Stimulated activated CD8-positive, alpha-beta memory T cell treated with anti-CD3 and anti-CD28 coated beads, Interleukin-12 subunit alpha, Interleukin-12 subunit beta, amount 100 ng/mL, for 4 hours (primary cell): ENCODE results near the gene CLEC1B.
"Not testable (repeated sequence)": the region's sequence is repeated elsewhere in the genome, so short reads cannot be mapped to it uniquely, and the experiment has no call there.

Experiments
- DNase-seq: peaks from one replicate; pipeline ENCODE4 v3.0.0-alpha.2; 2020; ENCODE audit warnings: low read depth

Gene CLEC1B

GRCh38 chr12:9999016-9999415 is at the start of gene CLEC1B:
Gene CLEC1B (minus strand): TSS chr12:9999121. CDS start chr12:9999100, 21 bp downstream.
- no peak for DNase-seq

DNA sequence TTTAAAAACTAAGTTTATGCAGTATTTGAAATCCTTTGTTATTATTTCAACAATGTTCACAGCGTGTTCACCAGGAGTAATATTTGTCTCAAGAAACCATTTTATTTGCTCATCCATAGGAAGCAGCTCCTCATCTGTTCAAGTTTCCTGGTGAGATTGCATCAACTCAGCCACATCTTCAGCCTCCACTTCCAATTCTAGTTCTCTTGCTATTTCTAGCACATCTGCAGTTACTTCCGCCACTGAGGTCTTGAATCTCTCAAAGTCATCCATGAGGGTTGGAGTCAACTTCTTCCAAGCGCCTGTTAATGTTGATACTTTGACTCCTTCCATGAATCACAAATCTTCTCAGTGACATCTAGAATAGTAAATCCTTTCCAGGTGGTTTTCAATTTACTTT is 49.6 kb upstream of the CLEC1B start:
- DNase-seq = no peak

DNA sequence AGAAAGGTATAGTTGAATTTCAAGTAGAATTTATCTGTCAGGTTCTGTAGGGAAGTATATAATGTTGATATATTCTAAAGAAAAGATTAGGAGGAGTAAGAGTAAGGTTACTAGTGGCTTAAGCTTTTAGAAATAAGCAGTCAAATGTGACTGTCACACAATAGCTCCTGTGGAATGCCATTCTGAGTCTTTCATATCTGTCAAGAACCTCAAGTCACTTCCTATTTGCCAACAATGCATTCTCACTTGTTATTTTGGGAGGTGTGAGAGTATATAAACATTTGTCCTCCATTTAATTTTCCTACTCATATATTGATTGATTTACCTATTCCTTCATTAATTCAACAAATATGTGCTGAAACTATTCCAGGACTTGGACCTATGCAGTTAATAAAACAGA is 43.2 kb upstream of the CLEC1B start:
- DNase-seq = no peak

GRCh38 chr12:10033783-10034545 is 35.0 kb upstream of the CLEC1B start:
- no peak for DNase-seq

DNA sequence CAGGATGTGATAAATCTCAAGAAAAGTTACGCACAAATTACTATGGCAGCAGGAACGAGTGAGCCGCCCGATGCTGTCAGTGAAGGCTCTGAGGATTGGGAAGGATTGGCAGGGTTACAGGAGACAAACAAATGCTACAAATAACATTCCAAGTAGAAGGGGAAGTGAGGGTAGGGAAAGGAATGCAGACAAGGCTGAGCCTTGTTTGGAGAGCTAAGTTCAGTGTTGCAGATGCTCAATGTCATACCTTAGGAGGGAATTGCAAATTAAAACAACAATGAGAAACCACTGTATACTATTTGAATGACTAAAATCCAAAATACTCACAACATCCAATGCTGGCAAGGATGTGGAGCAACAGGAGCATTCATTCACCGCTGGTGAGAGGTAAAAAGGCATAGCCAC is 32.9 kb upstream of the CLEC1B start:
- no peak for DNase-seq

- no peak for DNase-seq
Observed at GRCh38 chr12:10031321-10031720, 32.4 kb upstream of the CLEC1B start.

DNA sequence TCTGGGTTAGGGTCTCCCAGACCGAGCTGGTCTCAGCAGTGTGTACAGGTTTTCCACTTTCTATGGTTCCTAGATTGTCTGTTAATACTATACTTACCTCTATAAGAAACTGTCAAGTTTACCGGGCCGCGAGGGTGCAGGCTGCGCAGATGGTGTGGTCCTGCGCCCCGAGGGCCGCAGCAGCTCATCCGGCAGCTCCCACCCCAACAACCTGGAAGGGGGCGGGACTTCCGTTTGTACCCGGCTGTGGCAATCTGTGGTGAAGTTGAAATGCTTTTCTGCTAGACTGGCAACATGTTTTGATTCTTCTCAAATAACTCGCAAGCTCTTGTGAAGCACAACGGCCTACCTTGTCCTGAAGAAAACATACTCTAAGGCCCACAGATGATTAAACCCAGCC is 31.5 kb upstream of the CLEC1B start, which contains the start of gene CLEC9A:
Gene CLEC9A, plus strand, starts transcription at position 237 of the 400 bp plus-strand sequence. CDS start 22,006 bp downstream, outside the sequence.
- DNase-seq = no peak

DNA sequence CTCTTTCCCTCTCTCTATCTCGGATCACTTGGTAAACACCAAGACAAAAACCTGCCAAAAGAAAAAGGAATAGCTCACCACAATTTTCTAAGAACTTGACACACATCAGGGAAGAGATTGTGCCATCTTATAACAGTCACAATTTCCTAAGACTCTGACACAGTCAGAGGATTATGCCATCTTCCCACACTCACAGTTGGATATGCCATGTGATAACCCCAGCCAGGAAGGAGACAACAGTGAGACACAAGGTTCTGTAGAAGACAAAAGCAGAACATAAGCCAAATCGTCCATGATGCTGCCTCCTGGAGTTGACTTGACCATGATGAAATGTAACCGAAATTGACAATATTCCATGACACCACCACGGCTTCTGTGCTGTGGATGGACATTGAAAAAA is 28.8 kb upstream of the CLEC1B start:
- no peak for DNase-seq

GRCh38 chr12:10027311-10027710 is 28.4 kb upstream of the CLEC1B start:
- no peak for DNase-seq

GRCh38 chr12:10026666-10027065 is 27.7 kb upstream of the CLEC1B start:
- not testable (repeated sequence) for DNase-seq

GRCh38 chr12:10025236-10025635 is 26.3 kb upstream of the CLEC1B start:
- no peak for DNase-seq

- no peak for DNase-seq
Observed at GRCh38 chr12:10021342-10021741, 22.4 kb upstream of the CLEC1B start.

DNA sequence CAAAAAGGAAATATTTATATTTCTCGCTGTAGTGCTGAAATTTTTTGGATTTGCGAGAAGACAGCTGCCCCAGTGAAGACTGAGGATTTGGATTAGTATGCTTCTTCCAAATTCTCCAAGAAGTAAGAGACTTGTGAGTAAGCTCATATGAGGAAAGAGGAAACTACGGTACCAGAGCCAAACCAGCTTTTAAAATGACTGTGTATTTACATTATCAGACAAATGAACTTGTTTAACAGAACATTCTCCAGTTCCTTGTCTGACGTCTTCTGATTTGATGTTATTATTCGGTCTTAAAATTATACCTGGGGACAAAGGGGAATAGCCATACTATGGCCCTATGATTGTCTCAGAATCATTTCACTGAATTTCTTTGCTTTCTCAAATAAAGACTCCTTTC is 19.5 kb upstream of the CLEC1B start:
- no peak for DNase-seq

DNA sequence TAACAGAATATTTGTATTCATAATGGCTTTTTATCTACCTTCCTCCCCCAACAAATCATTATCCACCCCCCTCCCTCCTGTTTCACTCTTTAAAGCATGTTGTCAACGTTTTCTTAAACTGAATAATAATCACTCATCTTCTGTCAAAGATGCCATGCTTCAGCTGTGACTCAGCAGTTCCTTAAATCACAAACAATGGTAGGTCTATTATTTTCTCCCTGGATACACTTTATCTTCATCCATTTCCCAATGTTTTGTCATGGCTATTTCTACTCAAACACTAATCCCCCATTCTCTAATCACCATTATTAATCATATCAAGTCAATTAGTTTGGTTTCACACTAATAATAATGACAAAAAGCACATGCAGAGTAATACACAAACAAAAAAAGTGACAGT is 18.0 kb upstream of the CLEC1B start:
- DNase-seq = no peak

DNA sequence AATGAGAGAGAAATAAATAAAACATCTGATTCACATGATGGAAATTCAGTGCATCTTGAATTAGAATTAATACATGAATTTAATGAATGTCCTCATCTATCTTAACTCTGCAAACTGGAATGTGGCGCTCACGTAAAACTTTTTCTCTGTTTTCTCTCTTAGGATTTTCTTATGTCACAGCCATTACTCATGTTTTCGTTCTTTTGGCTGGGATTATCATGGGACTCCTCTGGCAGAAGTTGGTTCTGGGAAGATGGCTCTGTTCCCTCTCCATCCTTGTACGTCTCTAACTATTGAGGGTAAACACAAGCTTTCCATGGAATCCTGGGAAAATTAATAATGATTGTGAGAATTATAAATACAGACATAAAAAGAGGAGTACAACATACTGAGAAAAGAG is 16.5 kb upstream of the CLEC1B start:
- no peak for DNase-seq

GRCh38 chr12:10012630-10013330 is 13.9 kb upstream of the CLEC1B start:
- DNase-seq = no peak

DNA sequence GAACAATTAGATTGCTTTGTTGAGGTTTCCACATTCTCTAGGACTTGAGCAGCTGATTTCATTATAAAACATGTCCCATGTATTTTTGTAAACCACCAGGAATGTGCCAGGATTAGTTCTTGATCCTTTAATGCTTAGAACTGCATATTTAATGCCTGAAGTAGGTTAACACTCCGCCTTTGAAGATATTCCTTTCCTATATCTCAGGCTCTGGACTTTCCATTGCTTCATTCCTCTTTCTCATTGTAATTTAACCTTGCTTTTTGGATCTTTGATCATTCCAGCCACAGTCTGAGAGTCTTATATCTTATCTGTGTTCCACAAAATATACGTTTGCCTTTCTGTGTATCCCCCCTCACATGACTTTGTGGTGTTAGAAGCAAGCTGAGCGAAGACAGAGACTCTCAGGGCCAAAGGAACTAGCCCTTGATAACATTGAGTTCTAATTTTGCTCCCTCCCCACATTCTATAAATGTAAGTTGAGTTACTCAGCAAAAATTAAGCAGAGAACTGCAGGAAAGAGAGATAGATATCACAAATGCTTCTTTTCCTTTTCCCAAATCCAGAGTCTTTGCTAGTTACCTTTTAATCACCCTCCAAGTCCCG is 2.4 kb upstream of the CLEC1B start:
- DNase-seq = no peak

GRCh38 chr12:9992296-9992695 is 6.6 kb downstream of the CLEC1B start:
- no peak for DNase-seq

- DNase-seq = no peak
Observed at GRCh38 chr12:9991876-9992275, 7.0 kb downstream of the CLEC1B start.

DNA sequence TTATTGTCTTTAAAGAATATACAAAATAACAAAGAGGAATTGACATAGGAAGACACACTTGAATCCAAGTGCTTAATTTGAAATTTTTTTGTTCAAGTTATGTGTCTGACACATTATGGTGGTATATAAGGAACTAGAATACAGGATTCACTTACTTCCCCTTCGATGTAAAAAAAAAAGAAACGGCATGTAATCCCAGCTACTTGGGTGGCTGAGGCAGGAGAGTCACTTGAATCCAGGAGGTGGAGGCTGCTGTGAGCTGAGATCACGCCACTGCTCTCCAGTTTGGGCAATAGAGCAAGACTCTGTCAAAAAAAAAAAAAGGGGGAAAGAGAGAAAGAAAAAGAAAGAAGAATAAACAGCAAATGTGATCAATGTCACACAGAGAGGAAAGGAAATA is 18.8 kb downstream of the CLEC1B start:
- DNase-seq = no peak

DNA sequence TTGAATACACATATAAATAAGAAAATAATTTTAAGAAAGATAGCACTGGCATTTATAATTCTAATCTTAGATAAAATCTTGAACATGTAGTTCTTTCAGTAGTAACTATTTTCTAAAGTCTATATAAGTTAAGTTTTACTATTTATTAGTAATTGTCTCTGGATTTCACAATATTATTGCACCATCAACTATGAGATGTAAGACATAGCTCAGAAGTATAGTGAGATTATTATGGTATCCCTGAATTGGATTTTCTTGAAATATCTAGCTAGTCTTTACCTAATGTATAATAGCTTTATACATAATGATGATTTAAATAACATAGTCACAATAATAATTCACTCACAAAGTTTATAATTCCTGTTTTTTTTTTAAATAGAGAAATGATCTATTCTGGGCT is 21.0 kb downstream of the CLEC1B start:
- DNase-seq = no peak

GRCh38 chr12:9976626-9977025 is 22.3 kb downstream of the CLEC1B start:
- not testable (repeated sequence) for DNase-seq

GRCh38 chr12:9975614-9976013 is 23.3 kb downstream of the CLEC1B start:
- DNase-seq = no peak
